ENCODE data around the gene EMC10.

EMC10 gene

GRCh38 chr19:50449236-50449899 is 26.9 kb upstream of the EMC10 start:
- Histone ChIP-seq H3K4me3 (ENCODE audit: low read depth, low read length) (no peak overlapping the region), H3K9me3 (ENCODE audit: control insufficient read depth, insufficient read depth, low read depth, low read length) (no peaks in the 10 kb centered on the region), H3K36me3 (ENCODE audit: control insufficient read depth in 2 of 2, insufficient read depth in 1 of 2, low read length in 2 of 2) (no peaks in the 10 kb centered on the region), H3K27ac (ENCODE audit: extremely low read depth, low read depth, low read length) (no peak overlapping the region), H3K4me1 (ENCODE audit: control insufficient read depth, insufficient read depth, low read length) (no peaks in the 10 kb centered on the region)
- ChIA-PET POLR2A (no interaction called here), CTCF (interaction anchor here (0.6 to 1.2 kb wide), 4 partner anchors 12 to 256 kb away, joined by 3 to 6 read pairs (median 3); no protein-coding TSS in a partner anchor)
- TF ChIP-seq SCRT1 (tag by site-specific recombination; IDR thresholded peaks at IDR 0.05; ENCODE audit: borderline replicate concordance), result peak; percentile 83; the same call in 1 of the 2 replicates
- TF ChIP-seq ZBTB21 (tag by site-specific recombination; IDR thresholded peaks at IDR 0.05), result no peak
- peak; percentile 96 for TF ChIP-seq ZNF610 (tag by site-specific recombination; IDR thresholded peaks at IDR 0.05; ENCODE audit: borderline replicate concordance)
- TF ChIP-seq SCRT2 (tag by site-specific recombination; IDR thresholded peaks at IDR 0.05), result peak; percentile 93

GRCh38 chr19:50450369-50451222 is 25.7 kb upstream of the EMC10 start:
- H3K9me3 ChIP-seq (ENCODE audit: control insufficient read depth, insufficient read depth, low read depth, low read length), result no peaks in the 10 kb centered on the region
- no peaks in the 10 kb centered on the region for H3K4me1 ChIP-seq (ENCODE audit: control insufficient read depth, insufficient read depth, low read length)
- H3K4me3 ChIP-seq (ENCODE audit: low read depth, low read length), result no peak overlapping the region
- no peaks in the 10 kb centered on the region for H3K36me3 ChIP-seq (ENCODE audit: control insufficient read depth in 2 of 2, insufficient read depth in 1 of 2, low read length in 2 of 2)
- CTCF ChIA-PET, result interaction anchor here (0.5 to 0.6 kb wide), 3 partner anchors 53 to 332 kb away, joined by 3 read pairs; no protein-coding TSS in a partner anchor
- POLR2A ChIA-PET, result interaction anchor here (1.0 kb wide), 1 partner anchor 39 kb away, joined by 3 read pairs; no protein-coding TSS in a partner anchor
- no peak for TF ChIP-seq ZNF670 (tag by site-specific recombination; IDR thresholded peaks at IDR 0.05; ENCODE audit: low read depth)
- 0 out of 2 replicates have a peak, but pooled peaks have one; percentile 42 for TF ChIP-seq ZNF121 (tag by site-specific recombination; IDR thresholded peaks at IDR 0.05)
- no peak for TF ChIP-seq TRIM28 (IDR thresholded peaks at IDR 0.05; ENCODE audit: borderline replicate concordance, low read length)
- 0 out of 2 replicates have a peak, but pooled peaks have one; percentile 54 for TF ChIP-seq ZNF768 (tag by site-specific recombination; IDR thresholded peaks at IDR 0.05)
- TF ChIP-seq ZNF202 (tag by site-specific recombination; IDR thresholded peaks at IDR 0.05; ENCODE audit: borderline replicate concordance), result no peak
- TF ChIP-seq ZFP69B (tag by site-specific recombination; IDR thresholded peaks at IDR 0.05), result no peak
- TF ChIP-seq GFI1B (tag by site-specific recombination; IDR thresholded peaks at IDR 0.05), result no peak
- no peak for TF ChIP-seq SCRT2 (tag by site-specific recombination; IDR thresholded peaks at IDR 0.05)
- TF ChIP-seq KLF10 (tag by site-specific recombination; IDR thresholded peaks at IDR 0.05), result no peak
- TF ChIP-seq ZNF19 (tag by site-specific recombination; IDR thresholded peaks at IDR 0.05; ENCODE audit: low read depth), result no peak
- no peak for TF ChIP-seq ZIC2 (tag by site-specific recombination; IDR thresholded peaks at IDR 0.05)
- TF ChIP-seq ZNF37A (tag by site-specific recombination; IDR thresholded peaks at IDR 0.05), result no peak
- TF ChIP-seq ZNF521 (tag by site-specific recombination; IDR thresholded peaks at IDR 0.05), result no peak
- no peak for TF ChIP-seq ZFHX2 (tag by site-specific recombination; conservative IDR thresholded peaks at IDR 0.05)
- no peak overlapping the region for H3K27ac ChIP-seq (ENCODE audit: extremely low read depth, low read depth, low read length)

GRCh38 chr19:50451223-50451534 is 25.1 kb upstream of the EMC10 start:
- H3K36me3 ChIP-seq (ENCODE audit: control insufficient read depth in 2 of 2, insufficient read depth in 1 of 2, low read length in 2 of 2), result no peaks in the 10 kb centered on the region
- no peaks in the 10 kb centered on the region for H3K4me1 ChIP-seq (ENCODE audit: control insufficient read depth, insufficient read depth, low read length)
- ChIA-PET CTCF (no interaction called here), POLR2A (no interaction called here)
- TF ChIP-seq ZNF677 (tag by site-specific recombination; IDR thresholded peaks at IDR 0.05) (no peak), ZNF558 (tag by site-specific recombination; IDR thresholded peaks at IDR 0.05) (no peak), ZNF132 (tag by site-specific recombination; IDR thresholded peaks at IDR 0.05; ENCODE audit: borderline replicate concordance) (no peak), ZNF791 (tag by site-specific recombination; IDR thresholded peaks at IDR 0.05) (no peak), ZNF121 (tag by site-specific recombination; IDR thresholded peaks at IDR 0.05) (no peak)
- H3K27ac ChIP-seq (ENCODE audit: extremely low read depth, low read depth, low read length), result no peak overlapping the region
- H3K9me3 ChIP-seq (ENCODE audit: control insufficient read depth, insufficient read depth, low read depth, low read length), result no peaks in the 10 kb centered on the region
- no peak overlapping the region for H3K4me3 ChIP-seq (ENCODE audit: low read depth, low read length)

Measured in HEK293 (cell line).